Myocyte (in vitro differentiated cells): ENCODE data around the gene CITED4. TPM values are rescaled to one million over a fixed set of nuclear protein-coding genes. Genes with fewer than 3 reads are reported as not detected.
A peak's percentile ranks its signal among the peaks of the same experiment; 100 is the strongest.
"Not testable (repeated sequence)": the region's sequence is repeated elsewhere in the genome, so short reads cannot be mapped to it uniquely, and the experiment has no call there.

Experiments
- DNase-seq: peaks from one replicate; pipeline ENCODE4 v3.0.0-alpha.2; 2012; ENCODE audit warnings: low read depth
- polyA plus RNA-seq: library from polyadenylated mRNA; unstranded; fragments of >200 nt; gene quantifications from one replicate; pipeline ENCODE4 v1.2.1, GENCODE V29; 2012; ENCODE audit warnings: missing spikeins
- total RNA-seq: library from RNA; depleted of rRNA; stranded (reverse); fragments of >200 nt; gene quantifications from 2 replicates; pipeline ENCODE4 v1.2.3, GENCODE V29; 2014

Gene CITED4, protein sequence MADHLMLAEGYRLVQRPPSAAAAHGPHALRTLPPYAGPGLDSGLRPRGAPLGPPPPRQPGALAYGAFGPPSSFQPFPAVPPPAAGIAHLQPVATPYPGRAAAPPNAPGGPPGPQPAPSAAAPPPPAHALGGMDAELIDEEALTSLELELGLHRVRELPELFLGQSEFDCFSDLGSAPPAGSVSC
- total RNA-seq = 4.9 and 5.0 TPM in 2 replicates
- 0.64 TPM for polyA plus RNA-seq

DNA sequence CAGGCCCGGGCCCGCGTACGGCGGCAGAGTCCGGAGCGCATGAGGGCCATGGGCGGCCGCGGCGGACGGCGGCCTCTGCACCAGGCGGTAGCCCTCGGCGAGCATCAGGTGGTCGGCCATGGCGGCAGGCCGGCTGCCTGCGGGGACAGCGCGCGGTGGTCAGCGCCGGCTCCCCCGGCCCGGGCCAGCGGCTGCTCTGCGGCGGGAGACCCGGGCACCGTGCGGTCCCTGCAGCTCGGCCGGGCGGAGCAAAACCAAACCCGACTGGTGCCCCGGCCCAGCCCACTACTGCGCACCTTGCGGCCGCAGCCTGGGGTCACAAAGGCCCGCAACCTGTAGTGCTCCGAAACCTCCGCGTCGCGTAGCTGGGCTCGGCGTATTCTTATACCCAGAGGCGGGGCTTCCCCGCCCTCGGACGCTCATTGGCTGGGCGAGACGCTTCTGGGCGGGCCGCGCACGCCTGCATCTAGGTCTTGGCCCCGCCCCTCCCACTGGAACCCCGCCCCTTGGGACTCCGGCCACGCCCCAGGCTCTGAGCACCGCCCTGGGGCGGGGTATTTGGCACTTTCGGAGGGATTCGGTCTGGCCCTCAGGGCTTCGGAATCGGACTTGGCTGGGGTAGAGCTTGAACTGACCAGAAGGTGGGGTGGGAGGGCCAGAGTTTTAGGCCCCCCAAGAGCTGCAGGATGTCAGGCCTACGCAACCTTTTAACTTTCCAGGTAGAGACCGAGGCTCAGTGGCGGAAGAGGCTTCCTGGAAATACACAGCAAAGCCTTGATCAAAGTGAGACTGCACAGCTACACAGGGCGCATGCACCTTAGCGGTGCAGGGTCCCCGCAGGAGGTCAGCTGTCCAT lies at the start of gene CITED4:
CITED4 (minus strand) TSS at position 356 of the 856 bp plus-strand sequence; CDS start at position 120, 236 bp downstream.
- DNase-seq = peak; percentile 88

DNA sequence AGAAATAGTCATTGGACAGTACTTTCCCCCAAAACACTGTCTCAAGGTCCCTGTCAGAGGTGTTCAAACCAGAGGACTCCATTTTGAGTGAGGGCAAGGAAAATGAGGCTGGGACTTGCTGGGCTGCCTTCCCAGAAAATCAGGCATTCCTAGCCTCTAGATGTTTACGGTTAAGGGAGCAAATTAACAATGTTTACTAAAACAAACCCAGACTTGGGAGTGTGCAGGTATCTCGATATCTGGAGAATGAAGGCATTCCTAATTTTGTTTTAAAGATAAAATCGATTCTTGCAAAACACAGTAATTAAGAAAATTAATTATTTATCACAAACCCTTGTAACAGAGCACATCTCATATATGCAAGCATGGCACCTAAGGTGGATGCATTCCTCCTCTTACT lies 48.9 kb upstream of the CITED4 start:
- no peak for DNase-seq

DNA sequence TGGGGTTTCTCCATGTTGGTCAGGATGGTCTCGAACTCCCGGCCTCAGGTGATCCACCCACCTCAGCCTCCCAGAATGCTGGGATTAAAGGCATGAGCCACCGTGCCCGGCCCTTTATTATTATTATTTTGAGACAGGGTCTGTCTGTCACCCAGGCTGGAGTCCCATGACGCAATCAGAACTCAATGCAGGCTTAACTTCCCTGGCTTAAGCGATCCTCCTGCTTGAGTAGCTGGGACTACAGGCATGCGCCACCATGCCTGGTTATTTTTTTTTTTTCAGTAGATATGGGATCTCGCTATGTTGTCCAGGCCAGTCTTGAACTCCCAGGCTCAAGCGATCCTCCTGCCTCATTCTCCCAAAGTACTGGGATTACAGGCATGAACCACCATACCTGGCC lies 47.1 kb upstream of the CITED4 start:
- no peak for DNase-seq

DNA sequence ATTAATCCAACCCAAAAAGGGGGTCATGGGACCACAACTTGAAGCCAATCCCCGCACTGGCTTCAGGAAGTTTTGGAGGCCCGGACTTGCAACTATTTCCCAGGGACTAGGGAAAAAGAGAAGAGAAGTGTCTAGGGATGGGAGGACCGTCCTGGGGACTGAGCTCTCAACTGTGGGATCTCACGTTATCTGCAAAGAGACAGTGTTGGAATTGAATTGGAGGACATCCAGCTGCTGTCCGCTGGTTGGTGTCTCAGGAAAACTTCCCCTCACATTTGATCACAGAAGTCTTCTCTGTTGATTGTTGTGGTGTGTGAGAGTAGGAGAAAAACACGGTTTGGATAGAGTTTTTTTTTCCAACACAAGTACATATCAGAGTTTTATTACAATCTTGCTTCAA lies 46.2 kb upstream of the CITED4 start:
- no peak for DNase-seq

DNA sequence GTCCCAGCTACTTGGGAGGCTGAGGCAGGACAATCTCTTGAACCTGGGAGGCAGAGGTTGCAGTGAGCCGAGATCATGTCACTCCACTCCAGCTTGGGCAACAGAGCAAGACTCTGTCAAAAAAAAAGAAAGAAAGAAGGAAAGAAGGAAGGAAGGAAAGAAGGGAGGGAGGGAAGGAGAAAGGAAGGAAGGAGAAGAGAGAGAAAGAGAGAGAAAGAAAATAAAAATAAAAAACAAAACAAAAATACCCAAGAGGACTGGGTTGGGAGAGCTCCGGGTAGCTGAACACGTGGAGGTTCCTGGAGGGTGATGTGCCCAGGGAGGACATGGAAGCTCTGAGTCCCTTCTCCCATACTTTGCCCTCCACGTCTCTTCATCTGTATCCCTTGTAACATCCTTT lies 45.7 kb upstream of the CITED4 start:
- DNase-seq = no peak

DNA sequence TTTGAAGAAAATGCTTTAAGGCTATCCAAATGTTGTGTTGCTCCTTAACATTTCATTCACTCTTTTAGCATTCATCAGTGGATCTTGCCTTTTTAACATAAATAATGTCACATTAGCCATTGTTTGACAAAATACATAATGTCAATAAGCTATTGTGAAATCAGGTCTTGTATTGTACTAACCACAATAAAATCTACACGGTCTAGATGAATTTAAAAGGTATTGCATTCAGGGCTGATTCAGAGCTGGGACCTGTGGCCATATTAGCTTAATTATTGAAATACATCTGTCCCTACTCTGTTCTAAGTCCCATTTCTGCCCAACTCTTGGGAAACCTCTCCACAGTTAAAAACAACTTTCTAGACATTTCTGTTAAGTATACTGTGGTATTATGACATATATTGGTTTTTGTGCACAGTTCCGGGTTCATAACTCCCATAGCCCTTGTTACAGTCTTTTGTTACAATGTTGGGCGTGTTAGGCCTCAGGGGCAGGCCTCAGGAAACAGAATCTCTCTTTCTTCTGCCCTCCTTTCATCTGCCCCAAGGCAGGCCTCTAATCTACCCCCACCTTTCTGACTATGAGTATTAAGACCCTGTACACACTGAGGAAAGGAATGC lies 44.7 kb upstream of the CITED4 start:
- DNase-seq = no peak

DNA sequence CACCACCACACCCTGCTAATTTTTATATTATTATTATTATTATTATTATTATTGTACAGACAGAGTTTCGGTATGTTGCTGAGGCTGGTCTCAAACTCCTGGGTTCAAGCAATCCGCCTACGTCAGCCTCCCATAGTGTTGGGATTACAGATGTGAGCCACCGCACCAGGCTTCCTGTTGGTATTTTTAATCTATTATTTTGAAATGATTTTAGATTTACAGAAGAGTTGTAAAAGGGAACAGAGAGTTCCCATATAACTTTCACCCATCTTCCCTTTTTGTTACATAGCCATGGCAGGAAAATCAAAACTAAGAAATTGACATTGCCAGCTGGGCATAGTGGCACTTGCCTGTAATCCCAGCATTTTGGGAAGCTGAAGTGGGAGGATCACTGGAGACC lies 42.9 kb upstream of the CITED4 start:
- no peak for DNase-seq

DNA sequence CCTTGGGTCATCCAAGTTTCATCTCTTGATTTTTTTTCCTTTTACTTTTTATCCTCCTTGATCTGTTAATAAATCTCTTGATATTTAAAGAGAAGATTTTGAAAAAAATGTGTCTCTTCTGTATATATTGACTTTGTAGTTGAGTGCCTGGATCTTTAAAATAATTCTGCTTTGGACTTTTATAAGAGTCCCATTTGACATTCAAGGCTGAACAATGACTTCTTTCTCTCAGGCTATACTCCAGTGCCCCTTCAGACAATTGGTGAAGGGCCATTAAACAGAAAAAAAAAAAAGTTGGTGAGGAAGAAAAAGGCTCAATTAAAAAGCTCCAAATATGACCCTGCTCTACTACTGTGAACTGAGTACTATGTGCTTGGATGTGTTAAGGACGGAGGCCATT lies 40.9 kb upstream of the CITED4 start:
- no peak for DNase-seq

DNA sequence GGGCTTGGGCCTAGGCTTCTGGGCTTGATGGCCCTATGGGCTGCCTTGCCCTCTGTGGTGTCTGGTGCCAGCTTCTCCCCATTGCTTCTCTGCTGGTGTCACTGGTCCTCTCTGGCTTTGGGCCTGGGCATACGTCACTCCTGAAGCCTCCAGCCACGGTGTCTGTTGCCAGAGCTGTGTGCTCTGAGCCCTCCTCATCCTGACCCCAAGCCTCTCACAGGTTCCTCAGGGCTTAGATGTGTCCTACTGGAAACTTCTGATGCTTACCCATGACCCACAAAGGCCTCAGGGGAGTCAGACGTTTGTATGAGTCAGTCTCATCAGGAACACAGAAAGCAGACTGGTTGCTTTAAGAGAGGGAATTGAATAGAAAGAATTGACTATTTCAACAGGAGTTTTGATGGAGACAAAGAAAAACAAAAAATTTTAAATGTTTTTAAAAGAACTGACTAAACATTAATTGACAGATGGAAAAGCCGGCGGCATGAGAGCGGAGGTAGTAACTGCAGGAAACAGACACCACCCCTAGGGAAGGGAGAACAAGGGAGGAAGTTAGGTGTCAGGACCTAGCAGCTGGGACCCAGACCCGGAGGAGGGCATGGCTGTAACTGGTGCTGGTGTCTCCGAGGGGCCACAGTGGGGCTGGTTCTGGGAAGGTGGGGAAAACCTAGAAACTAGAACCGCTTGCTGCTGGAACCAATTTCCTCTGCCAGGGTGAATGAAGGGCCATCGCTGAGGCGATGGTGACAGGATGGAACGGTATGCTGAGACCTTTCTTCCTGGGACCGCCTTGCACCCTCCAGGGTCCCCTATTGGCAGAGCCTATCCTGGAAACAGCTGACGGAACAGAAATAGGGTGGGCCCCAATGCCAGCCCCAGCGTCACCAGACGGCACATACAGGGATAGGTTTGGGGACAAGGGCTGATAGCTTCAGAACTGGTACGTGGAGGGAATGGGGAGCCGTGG lies 40.0 kb upstream of the CITED4 start:
- peak; percentile 61 for DNase-seq

DNA sequence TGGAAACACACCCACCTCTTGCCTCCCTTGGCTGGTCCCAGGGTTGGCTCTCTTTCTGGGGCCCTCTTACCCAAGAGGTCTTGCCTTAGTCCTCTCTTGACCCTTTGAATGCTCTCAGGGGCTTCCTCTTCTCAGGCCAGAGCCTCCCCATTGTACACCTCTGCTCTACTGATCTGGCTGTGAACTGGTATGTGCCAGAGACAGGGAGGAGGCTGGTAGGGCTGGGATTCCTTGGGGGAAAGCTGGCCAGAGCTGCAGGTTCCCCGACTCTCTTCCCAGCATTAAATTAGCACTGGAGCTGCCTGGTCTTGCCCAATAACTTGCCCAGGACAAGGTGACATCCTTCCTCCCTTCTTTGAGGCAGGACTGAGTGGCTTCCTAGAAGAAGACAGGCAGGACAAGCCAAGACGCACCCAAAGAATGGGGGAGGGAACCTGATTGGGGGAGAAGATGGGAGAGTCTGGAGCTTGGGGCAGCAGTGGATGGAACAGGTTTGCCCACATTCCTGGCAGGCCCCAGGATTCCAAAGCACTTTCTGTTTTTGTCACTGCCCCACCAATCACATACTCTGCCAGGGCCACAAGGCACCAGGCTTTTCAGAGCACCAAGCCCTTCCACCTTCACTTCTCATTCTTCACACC lies 37.2 kb upstream of the CITED4 start:
- DNase-seq = no peak

DNA sequence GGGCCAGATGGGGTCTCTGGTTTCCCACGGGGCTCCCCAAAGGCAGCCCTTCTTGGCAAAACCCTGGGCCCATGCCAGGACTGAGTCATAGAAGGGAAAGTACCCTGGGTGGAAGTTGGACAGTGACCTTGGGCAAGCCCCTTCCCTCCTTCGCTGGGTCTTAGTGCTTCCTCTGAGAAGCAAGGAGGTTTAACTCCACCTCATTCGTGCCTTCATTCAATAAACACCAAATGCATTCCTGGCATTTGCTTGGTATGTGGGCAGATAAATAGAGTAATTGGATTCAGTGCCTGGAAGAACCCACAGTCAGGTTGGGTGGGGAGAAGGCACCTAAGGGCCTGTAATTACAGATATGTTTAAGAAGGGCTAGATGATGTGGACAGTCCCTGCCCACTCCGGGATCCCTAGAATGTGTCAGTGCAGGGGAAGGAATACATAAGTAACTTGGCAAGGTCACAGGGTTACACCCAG lies 36.3 kb upstream of the CITED4 start:
- peak; percentile 36 for DNase-seq

DNA sequence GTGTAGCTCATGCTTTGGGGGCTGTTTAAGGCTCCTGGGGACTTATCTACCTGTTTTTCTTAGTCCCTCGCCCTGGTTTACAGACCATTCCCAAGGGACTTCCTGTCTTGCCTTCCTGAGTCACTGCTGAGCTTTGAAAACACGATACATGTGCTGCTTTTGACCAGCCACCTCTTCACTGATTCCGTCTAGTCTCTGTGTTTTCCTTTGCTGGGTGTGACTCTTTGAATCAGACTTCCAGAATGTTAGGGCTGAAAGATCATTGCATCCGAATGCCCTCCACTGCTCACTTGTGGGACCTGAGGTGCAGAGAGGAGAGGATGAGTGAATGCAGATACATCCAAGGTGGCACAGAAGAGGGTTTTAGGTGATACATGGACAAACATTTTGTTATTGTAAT lies 35.4 kb upstream of the CITED4 start:
- no peak for DNase-seq

DNA sequence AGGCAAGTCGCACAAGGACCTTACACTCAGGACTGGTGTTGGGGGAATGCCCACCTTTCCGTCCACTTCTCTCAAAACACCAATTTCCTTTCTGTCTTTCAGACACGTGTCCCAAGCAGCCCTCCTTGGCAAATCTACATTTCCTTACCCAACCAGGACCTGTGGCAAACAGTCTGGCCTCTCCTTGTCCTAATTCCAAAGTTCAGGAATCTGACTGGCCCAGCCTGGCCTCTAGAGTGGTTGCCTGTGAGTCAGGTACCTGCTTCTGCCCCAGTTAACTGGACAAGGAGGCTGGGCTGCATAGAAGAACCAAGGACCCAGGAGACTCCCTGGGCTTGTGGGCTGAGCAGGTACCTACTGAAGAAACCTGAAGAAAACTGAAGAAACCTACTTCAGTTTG lies 34.3 kb upstream of the CITED4 start:
- DNase-seq = no peak

DNA sequence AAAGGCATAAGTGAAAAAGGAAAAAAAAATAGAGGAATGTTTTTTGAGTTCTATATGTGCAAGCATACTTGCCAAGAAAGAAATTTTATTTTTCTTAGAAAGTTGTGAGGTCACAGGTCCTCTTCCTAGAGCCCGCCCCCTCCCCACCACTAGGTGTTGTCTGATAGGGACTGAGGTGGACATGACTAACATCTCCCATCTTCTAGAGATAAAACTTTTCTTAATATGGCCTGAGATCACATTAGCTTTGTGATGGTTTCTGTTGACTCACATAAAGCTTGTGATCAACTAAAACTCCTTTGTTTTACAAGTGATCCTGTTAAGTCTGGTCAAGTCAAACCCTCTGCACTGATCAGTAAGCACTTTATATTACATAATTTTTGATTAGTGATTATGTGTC lies 33.4 kb upstream of the CITED4 start:
- DNase-seq = no peak

DNA sequence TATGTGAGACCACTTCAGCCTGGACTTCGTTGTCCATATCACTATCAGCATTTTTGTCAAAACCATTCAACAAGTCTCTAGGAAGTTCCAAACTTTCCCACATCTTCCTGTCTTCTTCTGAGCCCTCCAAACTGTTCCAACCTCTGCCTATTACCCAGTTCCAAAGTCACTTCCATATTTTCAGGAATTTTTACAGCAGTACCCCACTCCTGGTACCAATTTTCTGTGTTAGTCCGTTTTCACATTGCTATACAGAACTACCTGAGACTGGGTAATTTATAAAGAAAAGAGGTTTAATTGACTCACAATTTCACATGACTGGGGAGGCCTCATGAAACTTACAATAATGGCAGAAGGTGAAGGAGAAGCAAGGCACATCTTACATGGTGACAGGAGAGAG lies 32.7 kb upstream of the CITED4 start:
- DNase-seq = not testable (repeated sequence)

DNA sequence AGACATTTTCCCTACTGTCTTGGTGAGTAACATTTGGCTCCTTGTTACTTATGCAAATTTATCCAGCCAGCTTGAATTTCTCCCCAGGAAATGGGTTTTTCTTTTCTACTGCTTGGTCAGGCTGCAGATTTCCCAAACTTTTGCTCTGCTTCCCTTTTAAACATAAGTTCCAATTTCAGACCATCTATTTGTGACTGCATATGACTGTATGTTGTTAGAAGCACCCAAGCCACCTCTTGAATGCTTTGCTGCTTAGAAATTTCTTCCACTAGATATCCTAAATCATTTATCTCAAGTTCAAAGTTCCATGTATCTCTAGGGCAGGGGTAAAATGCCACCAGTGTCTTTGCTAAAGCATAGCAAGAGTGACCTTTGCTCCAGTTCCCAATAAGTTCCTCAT lies 32.3 kb upstream of the CITED4 start:
- no peak for DNase-seq

DNA sequence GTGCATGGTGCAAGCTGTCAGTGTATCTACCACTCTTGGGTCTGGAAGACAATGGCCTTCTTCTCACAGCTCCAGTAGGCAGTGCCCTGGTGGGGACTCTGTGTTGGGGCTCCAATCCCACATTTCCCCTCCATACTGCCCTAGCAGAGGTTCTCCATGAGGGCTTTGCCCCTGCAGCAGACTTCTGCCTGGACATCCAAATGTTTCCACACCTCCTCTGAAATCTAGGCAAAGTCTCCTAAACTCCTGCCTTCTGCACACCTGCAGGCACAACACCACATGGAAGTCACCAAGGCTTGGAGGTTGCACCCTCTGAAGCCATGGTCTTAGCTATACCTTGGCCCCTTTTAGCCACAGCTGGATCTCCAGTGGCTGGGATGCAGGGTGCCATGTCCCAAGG lies 31.8 kb upstream of the CITED4 start:
- DNase-seq = no peak

DNA sequence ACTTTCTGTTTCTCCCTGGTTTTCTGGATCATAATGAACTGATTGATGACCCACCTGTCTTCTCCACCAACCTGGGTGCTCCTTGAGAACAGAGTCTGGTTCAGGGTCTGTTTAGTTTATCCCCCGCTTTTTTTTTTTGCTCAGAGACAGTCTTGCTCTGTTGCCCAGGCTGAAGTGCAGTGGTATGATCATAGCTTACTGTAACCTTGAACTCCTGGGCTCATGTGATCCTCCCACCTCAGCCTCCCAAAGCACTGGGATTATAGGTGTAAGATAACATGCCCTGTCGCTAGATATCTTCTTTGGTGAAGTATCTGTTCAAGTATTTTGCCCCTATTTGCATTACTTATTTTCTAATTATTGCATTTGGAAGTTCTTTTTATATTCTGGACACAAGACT lies 30.2 kb upstream of the CITED4 start:
- DNase-seq = no peak

DNA sequence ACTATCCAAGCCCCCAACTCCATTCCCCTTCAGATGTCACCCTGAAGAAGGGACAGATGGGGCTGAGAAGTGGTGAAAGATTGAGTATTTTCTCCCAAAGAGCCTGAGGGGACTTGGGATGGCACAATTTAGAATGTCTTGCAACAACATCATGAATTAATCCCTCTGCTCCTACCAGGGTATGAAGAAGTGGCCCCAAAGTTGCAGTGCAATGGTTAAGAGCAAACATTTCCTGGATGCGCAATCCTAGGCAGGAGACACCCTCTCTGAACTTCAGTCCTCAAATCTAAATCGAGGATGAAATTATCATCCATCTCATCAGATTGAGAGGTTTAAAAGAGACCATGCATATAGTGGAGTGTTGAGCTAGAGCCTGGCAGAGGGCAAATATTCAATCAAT lies 28.6 kb upstream of the CITED4 start:
- DNase-seq = no peak

DNA sequence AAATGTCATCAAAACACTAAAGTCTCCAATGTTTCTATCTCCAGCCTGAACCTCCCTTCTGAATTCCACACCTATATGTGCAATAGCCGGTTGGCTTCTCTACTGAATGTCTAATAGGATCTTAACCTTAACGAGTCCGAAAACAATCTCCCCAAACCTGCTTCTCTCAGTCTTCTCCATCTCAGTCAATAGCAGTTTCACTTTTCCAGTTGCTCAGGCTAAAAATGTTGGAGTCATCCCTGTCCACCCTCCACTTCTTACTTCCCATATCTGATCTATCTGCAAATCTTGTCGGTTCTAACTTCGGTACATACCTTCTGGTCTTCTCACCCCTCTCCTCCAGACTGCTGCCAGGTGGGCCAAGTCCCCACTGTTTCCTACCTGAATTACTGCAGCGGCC lies 25.5 kb upstream of the CITED4 start:
- no peak for DNase-seq

DNA sequence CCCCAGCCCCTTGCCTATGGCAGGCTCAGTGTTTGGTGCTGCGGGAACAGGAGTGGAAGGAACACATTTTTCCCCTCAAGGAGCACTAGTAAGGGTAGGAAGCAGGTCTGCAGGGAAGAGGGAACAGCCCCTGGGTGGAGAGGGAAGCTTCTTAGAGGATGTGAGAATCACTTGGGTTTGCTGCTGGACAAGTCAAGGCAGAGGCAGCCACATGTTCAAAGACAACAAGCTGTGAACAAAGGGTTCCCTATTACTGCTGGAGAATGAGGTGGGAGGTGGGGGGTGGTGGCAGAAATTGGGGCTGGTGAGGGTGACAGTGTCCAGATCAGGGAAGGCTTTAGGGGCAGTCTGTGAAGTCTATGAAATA lies 24.8 kb upstream of the CITED4 start:
- no peak for DNase-seq
